HG02678 (cell line): ENCODE data around the gene C16orf96.

Experiments
- ATAC-seq: cut with Tn5 transposase; IDR thresholded peaks from one replicate; pipeline ENCODE4 v1.9.1; 2021; ENCODE audit warnings: mild to moderate bottlenecking, moderate library complexity; ENCODE audit not compliant: unreplicated experiment

Gene C16orf96

GRCh38 chr16:4599037-4599436 is 42.9 kb downstream of the C16orf96 start:
- ATAC-seq, result no peak

GRCh38 chr16:4599545-4599944 is 43.4 kb downstream of the C16orf96 start:
- no peak for ATAC-seq

GRCh38 chr16:4601036-4601863 is 45.1 kb downstream of the C16orf96 start:
- ATAC-seq, result no peak

GRCh38 chr16:4601864-4602186 is 45.7 kb downstream of the C16orf96 start:
- no peak for ATAC-seq

- no peak for ATAC-seq
Measured at GRCh38 chr16:4602331-4602730, 46.2 kb downstream of the C16orf96 start.

GRCh38 chr16:4603624-4604170 is 47.6 kb downstream of the C16orf96 start:
- ATAC-seq, result no peak

GRCh38 chr16:4604401-4604800 is 48.3 kb downstream of the C16orf96 start:
- no peak for ATAC-seq

- no peak for ATAC-seq
Measured at GRCh38 chr16:4606354-4606753, 50.2 kb downstream of the C16orf96 start.

GRCh38 chr16:4607841-4608703 is 51.9 kb downstream of the C16orf96 start:
- no peak for ATAC-seq

GRCh38 chr16:4608704-4608980 is 52.5 kb downstream of the C16orf96 start:
- ATAC-seq, result no peak

- ATAC-seq, result no peak
Measured at GRCh38 chr16:4609200-4610010, 53.3 kb downstream of the C16orf96 start.

- no peak for ATAC-seq
Measured at GRCh38 chr16:4610011-4611005, 54.2 kb downstream of the C16orf96 start.

GRCh38 chr16:4611337-4612021 is 55.3 kb downstream of the C16orf96 start:
- ATAC-seq, result no peak

- no peak for ATAC-seq
Measured at GRCh38 chr16:4612474-4612931, 56.4 kb downstream of the C16orf96 start.

- no peak for ATAC-seq
Measured at GRCh38 chr16:4612977-4613635, 57.0 kb downstream of the C16orf96 start.

- ATAC-seq, result no peak
Measured at GRCh38 chr16:4613636-4614570, 57.8 kb downstream of the C16orf96 start.

- ATAC-seq, result peak; percentile 60
Measured at GRCh38 chr16:4614571-4615383, 58.6 kb downstream of the C16orf96 start, which contains the start of gene UBALD1. Gene UBALD1 (minus strand): TSS chr16:4614888. CDS start chr16:4614797, 91 bp downstream.
